Adipocyte (in vitro differentiated cells): Measurements from ENCODE around the gene ZMIZ1.

ENCODE experiments used
- DNase-seq: peaks from one replicate; pipeline ENCODE4 v3.0.0-alpha.2; 2015; ENCODE audit warnings: low read depth
- H3K27me3 ChIP-seq: replicated peaks from 2 replicates; pipeline ENCODE4 v1.7.0; 2013; ENCODE audit warnings: mild to moderate bottlenecking, low read length, moderate library complexity; ENCODE audit not compliant: control insufficient read depth, insufficient read depth
- H3K36me3 ChIP-seq: 2 replicates; pipeline ENCODE4 v1.7.0; 2013; ENCODE audit warnings: low read length, mild to moderate bottlenecking, moderate library complexity; ENCODE audit not compliant: control insufficient read depth, insufficient read depth, severe bottlenecking
- H3K4me1 ChIP-seq: 2 replicates; pipeline ENCODE4 v1.7.0; 2013; ENCODE audit warnings: mild to moderate bottlenecking, low read length, moderate library complexity; ENCODE audit not compliant: control insufficient read depth, insufficient read depth
- H3K4me3 ChIP-seq: 2 replicates; pipeline ENCODE4 v1.7.0; 2013; ENCODE audit warnings: mild to moderate bottlenecking, low read length, moderate library complexity
- H3K9ac ChIP-seq: 2 replicates; pipeline ENCODE4 v1.7.0; 2013; ENCODE audit warnings: mild to moderate bottlenecking, low read length, moderate library complexity
- H3K9me3 ChIP-seq: 2 replicates; pipeline ENCODE4 v1.7.0; 2013; ENCODE audit warnings: mild to moderate bottlenecking, low read length, moderate library complexity; ENCODE audit not compliant: control insufficient read depth

Gene ZMIZ1

DNA sequence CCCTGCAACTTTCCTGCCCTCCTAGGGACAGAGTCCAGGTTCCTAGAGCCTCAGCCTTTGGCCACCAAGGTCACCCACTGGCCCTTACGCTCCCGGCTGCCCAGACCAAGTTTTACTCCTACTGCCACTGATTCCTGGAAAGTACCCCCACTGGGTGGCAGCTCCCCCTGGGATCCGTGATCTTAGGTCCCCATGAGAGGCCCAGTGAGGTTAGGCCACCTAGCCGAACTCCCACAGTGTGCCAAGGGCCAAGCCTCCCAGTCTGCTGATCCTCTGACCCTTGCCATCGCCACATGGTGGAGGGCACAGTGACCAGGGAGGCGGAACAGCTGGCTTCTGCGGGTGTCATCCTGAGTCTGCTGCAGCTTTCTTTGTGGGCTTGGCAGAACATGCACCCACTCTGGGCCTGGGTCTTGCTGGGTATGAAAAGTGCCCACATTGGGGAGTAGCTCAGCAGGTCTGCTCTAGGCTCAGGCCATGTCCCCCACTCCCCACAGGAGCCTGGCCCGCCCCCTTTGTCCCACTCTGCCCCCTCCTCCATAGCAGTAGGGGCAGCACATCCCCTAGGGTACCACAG, 238.0 kb downstream of the ZMIZ1 start:
- Histone ChIP-seq H3K27me3 (no peaks in the 10 kb centered on the region), H3K9me3 (no peaks in the 10 kb centered on the region), H3K4me1 (no peaks in the 10 kb centered on the region), H3K9ac (no peak overlapping the region), H3K36me3 (peaks cover 98% of the 10 kb centered on the region), H3K4me3 (no peak overlapping the region)
- no peak for DNase-seq

DNA sequence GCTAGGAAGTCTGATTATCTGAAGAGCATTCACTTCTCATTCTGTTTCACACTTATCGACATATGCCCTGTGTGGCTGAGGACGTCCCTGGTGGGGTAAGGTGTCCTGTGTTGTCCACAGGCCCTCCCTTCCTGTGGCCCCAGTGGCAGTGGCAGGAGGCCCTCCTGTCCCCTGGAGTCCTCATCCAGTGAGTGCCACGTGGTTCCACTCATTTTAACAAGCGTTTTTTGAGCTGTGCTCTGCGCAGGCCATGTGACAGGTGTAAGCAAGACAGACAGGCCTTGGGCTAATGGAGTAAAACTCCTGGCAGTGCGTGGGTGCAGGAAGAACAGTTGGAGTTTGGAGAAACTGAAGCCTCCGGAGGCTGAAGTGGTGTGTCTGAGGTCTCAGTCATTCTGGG, 239.2 kb downstream of the ZMIZ1 start:
- no peaks in the 10 kb centered on the region for H3K4me1 ChIP-seq
- no peaks in the 10 kb centered on the region for H3K27me3 ChIP-seq
- no peak overlapping the region for H3K4me3 ChIP-seq
- H3K9ac ChIP-seq = no peak overlapping the region
- DNase-seq = no peak
- peaks cover 98% of the 10 kb centered on the region for H3K36me3 ChIP-seq
- no peaks in the 10 kb centered on the region for H3K9me3 ChIP-seq

DNA sequence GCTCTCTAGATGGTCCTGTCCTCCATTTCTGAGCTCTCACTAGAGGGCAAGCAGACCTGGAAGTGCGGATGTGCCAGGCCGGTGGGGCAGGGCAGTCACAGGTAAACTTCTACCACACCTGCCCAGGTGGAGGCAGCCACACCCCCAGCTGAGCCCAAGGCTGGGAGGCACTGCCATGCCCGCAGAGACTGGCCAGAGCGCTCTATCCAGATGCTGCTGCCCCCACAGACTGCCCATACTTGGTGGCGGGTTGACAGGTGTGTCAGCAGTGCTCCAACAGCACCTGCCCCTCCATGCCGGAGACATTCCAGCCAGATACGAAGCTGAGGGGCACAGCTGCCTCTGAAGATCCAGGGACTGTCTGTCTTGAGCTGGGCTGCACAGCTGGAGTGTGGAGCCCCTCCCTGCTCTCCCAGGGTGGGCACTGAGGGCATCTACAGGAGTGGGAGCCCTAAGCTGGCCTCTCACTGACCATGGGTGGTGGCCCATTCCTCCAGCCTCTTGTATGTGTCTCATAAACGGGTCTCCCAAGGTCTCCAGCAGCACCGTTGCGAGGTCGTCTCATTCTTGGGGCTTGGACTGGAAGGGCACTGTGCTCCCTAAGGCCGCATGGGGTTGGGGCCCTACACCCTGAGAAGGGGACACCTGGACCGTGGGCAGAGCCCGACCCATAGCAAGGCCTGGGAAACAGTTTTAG, 240.4 kb downstream of the ZMIZ1 start:
- DNase-seq = no peak
- Histone ChIP-seq H3K9ac (no peak overlapping the region), H3K9me3 (no peaks in the 10 kb centered on the region), H3K4me1 (no peaks in the 10 kb centered on the region), H3K36me3 (peaks cover 98% of the 10 kb centered on the region), H3K4me3 (no peak overlapping the region), H3K27me3 (no peaks in the 10 kb centered on the region)

DNA sequence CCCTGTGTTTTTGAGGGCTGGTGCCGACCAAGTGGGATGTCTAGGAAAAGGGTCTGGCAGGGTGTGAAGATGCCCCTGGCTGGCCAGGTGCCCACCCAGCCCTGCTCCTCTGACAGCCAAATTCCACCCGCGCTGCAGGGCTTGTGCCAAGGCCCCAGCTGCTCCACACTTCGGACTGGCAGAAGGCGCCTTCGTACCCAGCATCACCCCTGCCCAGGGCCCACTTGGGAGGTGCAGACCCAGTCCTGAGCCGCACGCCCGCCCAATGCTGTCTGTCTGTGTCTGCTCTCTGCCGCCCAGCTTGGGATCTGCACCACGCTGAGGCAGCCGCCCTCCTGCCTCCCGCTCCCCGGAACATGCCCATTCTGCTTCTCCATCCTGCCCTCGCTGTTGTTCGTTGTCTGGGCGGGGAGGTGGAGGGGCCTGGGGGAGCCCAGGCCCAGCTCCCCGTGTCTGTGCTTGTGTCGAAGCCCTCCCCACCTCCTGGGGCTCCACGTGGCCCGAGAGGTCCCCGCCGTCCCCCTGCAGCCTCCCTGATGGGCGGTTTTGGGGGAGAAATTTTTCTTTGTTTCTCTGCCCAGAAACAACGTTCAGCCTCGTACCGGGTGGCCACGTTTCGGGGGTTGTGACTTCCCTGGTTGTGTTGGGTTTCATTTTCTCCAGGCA, 241.6 kb downstream of the ZMIZ1 start:
- H3K4me3 ChIP-seq = no peak overlapping the region
- peaks cover 96% of the 10 kb centered on the region for H3K36me3 ChIP-seq
- H3K9ac ChIP-seq = no peak overlapping the region
- H3K27me3 ChIP-seq = no peaks in the 10 kb centered on the region
- DNase-seq = no peak
- H3K9me3 ChIP-seq = no peaks in the 10 kb centered on the region
- H3K4me1 ChIP-seq = no peaks in the 10 kb centered on the region

DNA sequence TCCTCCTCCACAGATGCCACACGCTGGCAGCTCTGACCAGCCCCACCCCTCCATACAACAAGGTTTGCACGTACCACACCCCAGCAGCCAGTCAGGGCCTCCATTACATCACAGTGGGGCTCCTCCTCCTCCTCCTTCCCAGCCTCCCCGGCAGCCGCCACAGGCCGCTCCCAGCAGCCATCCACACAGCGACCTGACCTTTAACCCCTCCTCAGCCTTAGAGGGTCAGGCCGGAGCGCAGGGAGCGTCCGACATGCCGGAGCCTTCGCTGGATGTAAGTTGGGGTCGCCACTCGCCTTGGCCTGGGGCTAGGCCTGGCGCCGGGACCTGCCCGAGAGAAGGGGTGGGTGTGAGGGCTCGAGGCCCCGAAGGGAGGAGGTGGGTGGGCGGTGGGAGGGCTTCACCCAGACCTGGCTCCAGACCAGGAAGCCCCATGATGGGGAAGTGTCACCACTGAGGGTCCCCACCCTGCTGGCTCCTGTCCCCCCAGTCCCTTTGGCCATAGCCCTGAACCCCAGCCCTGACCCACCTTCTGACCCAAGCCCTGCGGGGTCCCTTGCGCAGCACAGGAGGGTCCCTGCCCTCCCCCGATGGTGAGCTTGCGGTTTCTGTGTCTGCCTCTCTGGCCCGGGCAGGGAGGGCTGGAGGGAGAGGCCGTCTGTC, 242.3 kb downstream of the ZMIZ1 start:
- H3K4me1 ChIP-seq = no peaks in the 10 kb centered on the region
- peaks cover 96% of the 10 kb centered on the region for H3K36me3 ChIP-seq
- no peak overlapping the region for H3K4me3 ChIP-seq
- H3K27me3 ChIP-seq = no peaks in the 10 kb centered on the region
- H3K9ac ChIP-seq = no peak overlapping the region
- H3K9me3 ChIP-seq = no peaks in the 10 kb centered on the region
- DNase-seq = no peak

DNA sequence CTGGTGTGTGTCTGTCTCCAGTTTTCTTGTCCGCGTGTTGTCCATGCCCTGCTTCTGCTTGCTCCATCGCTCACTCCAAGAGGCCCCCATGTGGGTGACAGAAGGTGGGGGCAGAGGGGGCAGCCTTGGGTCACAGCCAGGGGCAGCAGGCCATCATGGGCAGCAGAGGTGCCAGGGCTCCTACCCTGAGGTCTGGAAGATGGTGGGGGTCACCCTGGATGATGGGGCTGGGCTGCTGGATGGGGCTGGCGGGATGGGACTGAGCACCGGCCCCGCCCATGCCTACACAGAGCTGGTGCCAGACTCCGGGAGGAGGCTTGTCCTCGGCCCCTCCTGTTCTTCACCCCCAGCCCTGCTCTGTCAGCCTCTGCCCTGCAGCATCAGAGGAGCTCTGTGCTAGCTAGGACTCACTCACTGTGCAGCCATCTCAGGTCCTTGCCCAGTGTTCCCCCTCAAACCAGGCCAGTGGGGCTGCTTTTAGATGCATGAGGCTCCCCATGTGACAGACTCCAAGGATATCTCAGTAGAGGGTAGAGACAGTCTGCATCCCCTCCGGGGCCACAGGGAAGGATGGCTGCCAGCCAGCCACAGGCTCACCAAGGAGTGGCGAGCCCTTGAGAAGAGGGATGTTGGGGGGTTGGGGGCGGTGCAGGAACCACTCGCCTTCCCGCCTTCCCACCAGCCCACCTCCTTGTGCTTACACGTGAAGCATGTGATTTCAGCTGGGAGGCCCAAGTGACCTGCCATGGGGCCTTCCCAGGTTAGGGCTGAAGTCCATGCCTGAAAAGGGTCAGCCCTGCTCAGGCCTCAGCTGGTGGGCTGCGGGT, 243.0 kb downstream of the ZMIZ1 start:
- Histone ChIP-seq H3K27me3 (no peaks in the 10 kb centered on the region), H3K36me3 (peaks cover 89% of the 10 kb centered on the region), H3K4me3 (no peak overlapping the region), H3K4me1 (peaks cover 6% of the 10 kb centered on the region), H3K9me3 (no peaks in the 10 kb centered on the region), H3K9ac (no peak overlapping the region)
- no peak for DNase-seq

DNA sequence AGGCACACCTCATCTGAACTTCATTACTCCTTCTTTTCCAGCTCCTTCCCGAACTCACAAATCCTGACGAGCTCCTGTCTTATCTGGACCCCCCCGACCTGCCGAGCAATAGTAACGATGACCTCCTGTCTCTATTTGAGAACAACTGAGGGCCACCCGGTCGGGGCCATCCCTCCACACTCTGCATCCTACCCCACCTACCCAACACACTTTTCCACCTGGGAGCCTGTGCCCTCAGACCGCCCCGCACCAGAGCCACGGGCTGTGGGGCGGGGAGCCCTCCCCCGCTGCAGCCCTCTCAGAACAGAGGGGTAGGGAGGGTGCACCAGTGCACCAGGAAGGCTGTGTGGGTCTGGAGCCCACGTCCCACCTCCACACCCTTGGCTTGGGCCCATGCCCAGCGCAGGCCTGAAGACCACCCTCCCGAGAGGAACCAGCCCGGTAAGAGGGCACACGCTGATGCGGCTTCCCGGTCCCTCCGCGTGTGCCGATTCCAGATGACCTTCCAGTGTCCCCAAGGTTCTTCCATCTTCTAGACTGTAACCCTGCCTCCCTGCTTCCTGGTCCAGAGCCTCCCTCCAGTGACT, 243.9 kb downstream of the ZMIZ1 start:
- Histone ChIP-seq H3K4me1 (peaks cover 14% of the 10 kb centered on the region), H3K27me3 (no peaks in the 10 kb centered on the region), H3K36me3 (peaks cover 80% of the 10 kb centered on the region), H3K9ac (no peak overlapping the region), H3K4me3 (no peak overlapping the region), H3K9me3 (no peaks in the 10 kb centered on the region)
- no peak for DNase-seq

DNA sequence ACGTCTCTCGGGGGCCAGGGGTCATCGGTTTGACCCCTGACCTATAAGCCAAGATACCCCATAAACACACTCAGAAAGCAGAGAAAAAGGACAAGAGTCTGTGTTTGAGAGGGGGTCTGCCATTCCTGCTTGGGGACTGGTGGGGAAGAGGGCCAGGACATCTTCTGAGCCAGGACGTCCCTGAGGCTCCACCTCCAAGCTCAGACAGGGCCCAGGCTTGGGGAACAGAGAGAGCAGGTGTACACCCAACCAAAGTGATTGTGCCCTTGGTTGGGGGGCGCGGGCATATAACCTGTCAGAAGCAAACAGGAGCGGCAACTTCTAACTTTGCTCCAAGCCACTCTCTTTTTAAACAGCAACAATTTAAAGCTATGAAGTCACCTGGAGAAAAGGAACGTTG, 244.6 kb downstream of the ZMIZ1 start:
- Histone ChIP-seq H3K4me3 (no peak overlapping the region), H3K36me3 (peaks cover 74% of the 10 kb centered on the region)

DNA sequence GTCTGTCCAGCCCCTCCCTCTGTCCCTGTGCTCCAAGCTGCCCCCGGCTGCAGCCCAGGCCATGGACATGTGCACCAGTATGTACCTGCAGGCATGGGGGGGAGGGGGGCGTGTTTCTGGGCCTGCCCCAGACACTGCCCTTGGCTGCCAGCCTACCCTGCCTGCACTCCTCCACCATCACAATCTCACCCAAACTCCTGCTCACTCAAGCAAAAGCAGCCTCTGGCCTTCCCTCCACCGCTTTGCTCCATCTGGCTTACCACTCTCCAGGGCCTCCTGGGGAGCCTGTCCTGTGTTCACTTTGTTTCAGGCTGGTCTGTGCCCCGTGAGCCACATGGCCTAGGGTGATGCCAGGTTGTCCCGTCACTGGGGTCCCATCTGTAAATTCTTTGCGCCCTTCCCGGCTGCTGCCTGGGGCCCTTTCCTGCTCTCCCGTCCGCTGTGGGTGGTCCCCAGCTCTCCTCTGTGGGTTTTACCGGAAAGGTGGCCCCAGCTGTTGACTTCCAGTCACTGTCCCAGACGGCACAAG, 245.2 kb downstream of the ZMIZ1 start:
- DNase-seq = no peak
- Histone ChIP-seq H3K36me3 (peaks cover 68% of the 10 kb centered on the region), H3K27me3 (no peaks in the 10 kb centered on the region), H3K4me3 (no peak overlapping the region), H3K9ac (no peak overlapping the region), H3K9me3 (no peaks in the 10 kb centered on the region), H3K4me1 (peaks cover 22% of the 10 kb centered on the region)

More for the DNA sequence above, 244.6 kb downstream of the ZMIZ1 start:
- Histone ChIP-seq H3K27me3 (no peaks in the 10 kb centered on the region), H3K4me1 (peaks cover 20% of the 10 kb centered on the region), H3K9me3 (no peaks in the 10 kb centered on the region), H3K9ac (no peak overlapping the region)
- DNase-seq = no peak

DNA sequence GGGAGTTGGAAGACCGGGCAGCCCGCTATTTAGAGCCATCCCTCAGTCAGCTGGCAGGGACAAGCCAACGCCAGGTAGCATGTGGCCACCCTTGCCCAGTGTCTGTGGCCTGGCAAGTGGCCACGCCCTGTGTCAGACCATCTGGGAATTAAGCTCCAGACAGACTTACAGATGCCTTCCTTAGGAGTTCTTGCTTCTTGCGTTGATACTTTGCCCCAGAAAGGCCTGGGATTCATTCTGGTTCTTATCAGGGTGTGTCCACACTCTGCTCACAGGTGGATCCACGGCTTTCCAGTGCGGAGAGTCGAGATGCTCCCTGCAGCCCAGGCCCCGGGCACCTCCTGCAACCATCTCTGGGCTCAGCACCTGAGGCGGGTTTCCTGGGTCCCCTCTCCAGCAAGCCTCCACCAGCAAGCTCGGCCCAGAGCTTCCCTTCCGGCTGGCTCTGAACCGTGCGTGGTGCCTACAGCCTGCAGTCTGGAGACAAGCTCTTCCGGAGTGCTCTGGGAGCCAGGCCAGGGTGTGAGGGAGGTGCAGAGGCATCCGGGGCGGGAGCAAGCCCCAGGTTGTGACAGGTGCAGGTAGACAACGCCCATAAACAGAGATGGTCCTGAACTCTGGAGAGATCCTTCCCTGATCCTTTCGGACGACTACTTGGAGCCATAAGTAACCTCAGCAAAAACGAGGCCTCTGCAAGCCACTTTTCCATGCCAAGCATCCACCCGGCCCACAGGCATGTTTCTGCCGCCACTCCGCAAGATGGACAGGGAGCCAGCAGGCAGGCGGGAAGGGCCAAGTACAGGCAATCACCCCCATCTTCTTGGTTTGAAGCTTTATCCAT, 246.2 kb downstream of the ZMIZ1 start:
- no peaks in the 10 kb centered on the region for H3K27me3 ChIP-seq
- peaks cover 58% of the 10 kb centered on the region for H3K36me3 ChIP-seq
- H3K9me3 ChIP-seq = no peaks in the 10 kb centered on the region
- no peak overlapping the region for H3K4me3 ChIP-seq
- H3K4me1 ChIP-seq = peaks cover 22% of the 10 kb centered on the region
- H3K9ac ChIP-seq = no peak overlapping the region
- DNase-seq = no peak
